Kasumi-1 (cell line): Measurements from ENCODE around the gene WDR59.
A peak's percentile ranks its signal among the peaks of the same experiment; 100 is the strongest.
"Not testable (repeated sequence)": the region's sequence is repeated elsewhere in the genome, so short reads cannot be mapped to it uniquely, and the experiment has no call there.

Experiments used
- DNase-seq, 2 experiments: peaks; one replicate each; lab custom pipeline; 2025; lab: John Stamatoyannopoulos, UW

Gene WDR59

DNA sequence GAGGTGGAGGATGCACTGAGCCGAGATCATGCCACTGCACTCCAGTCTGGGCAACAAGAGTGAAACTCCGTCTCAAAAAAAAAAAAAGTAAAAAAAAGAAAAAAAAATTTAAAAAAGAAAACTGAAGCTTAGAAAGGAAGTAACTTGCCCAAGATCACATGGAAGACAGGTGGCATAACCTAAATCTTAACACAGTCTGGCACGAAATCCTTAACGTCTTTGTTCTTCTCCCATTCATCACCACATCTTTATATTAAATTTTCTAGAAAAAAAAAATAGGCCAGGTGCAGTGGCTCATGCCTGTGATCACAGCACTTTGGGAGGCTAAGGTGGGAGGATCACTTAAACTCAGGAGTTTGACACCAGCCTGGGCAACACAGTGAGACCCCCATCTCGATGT, 9.3 kb downstream of the WDR59 start:
- DNase-seq, result no peak

DNA sequence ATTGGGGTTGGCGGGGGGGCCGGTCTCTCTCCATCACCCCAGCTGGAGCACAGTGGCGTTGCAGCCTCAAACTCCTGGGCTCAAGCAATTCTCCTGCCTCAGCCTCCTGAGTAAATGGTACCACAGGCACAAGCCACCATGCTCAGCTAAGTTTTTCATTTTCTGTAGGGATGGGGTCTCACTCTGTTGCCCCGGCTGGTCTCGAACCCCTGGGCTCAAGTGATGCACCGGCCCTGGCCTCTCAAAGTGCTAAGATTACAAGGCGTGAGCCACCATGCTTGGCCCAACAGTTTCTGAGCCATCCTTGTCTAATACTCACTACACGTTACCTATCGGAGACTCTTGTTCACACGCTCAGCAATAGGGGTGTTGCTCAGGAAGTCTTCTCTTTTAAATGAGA, 11.6 kb downstream of the WDR59 start:
- DNase-seq, result no peak

DNA sequence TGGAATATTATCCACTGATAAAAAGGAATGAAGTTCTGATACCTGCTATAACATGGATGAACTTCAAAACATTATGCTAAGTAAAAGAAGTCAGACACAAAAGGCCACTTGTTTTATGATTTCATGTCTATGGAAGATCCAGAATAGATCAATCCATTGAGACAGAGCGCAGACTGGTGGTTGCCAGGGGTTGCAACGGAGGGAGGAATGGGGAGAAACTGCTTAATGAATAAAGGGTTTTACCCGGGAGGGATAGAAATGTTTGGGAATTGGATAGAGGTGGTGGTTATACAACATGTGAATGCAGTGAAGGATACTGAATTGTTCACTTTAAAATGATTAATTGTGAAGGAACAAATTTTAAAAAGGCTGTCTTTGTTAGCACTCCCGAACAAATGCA, 30.2 kb downstream of the WDR59 start:
- DNase-seq, result no peak

DNA sequence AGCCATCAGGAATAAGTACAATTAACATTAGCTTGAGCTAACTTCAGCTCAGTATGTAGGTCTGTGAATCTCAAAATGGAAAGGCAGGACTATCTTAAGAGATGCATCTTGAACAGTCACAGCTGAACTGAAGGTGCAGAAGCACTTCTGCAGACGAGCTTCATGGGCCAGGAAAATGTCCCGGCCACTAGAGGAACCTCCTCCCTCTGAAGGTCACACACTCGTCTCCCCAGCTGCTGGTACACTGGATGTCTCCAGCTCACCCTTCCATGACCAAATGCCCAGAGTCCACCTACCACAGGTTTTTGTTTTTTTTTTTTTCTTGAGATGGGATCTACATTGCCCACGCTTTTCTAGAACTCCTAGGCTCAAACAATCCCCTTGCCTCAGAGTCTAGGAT, 33.2 kb downstream of the WDR59 start:
- DNase-seq, result no peak

DNA sequence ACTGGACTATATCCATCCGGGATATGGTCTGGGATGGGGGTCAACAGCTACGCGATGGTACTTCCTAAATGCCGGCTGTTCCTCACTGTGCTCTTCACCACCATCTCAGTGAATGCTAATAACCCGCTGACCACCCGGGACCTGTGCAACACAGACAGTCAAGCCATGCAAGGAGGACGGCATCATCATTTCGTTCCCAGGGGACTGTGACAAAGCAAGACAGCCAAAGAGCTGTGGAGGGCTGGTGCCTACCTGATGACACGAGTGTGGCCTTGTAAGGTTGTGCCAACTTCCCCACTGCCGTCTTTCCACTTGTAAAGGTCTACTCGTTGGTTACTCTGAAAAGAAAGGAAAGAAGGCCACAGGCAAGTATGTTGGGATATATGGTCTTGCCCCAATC, 33.7 kb downstream of the WDR59 start:
- DNase-seq, result no peak

DNA sequence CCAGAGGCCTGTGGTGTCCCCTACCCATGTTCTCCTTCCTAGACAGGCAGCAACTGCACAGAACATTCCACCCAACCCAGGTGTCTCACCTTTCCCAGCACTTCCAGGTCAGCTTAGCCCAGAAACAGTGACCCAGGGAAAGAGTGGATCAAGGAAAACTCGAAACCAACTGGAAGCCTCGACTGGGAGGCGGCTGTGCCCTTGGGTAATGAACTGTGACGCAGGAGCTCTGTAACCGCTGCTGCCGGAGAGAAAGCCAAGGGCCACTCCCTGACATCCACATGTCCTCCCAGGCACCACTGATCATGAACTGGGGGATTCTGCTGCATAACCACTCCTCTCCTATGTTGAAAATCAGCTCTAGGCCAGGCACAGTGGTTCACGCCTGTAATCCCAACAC, 34.4 kb downstream of the WDR59 start:
- no peak for DNase-seq

DNA sequence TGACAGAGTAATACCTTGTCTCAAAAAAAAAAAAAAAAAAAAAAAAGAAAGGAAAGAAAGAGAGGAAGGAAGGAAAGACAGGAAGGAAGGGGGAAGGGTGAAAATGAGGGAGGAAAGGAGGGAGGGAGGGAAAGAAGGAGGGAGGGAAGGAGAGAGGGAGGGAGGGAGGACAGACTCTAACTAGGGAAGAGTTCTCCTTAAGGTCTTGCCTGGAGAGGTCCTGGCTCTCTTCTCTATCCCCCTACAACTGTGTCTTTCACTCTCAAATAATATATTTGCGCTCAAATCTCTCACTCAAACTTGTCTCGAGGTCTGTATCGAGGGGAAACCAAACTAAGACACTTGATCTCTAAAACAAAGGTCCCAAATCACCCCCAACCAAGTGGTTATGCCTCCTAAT, 35.6 kb downstream of the WDR59 start:
- DNase-seq, result no peak

DNA sequence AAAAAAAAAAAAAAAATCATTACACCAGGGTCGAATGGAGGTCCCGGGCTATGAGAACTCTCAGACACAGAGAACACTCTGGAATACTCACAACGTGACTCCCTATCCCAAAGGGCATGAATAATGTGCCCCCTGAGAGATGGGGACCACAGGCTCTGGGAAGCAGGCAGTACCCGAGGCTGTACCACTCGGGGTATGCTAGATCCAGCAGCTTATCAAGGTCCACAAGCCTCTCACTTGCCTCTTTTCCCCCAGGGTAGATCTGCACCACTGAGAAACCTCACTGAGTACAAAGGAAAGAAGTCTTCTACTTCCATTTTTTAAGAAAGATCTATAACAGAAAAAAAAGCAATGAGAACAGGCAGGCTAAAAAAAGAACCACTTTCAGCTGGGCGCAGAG, 40.5 kb downstream of the WDR59 start:
- no peak for DNase-seq

DNA sequence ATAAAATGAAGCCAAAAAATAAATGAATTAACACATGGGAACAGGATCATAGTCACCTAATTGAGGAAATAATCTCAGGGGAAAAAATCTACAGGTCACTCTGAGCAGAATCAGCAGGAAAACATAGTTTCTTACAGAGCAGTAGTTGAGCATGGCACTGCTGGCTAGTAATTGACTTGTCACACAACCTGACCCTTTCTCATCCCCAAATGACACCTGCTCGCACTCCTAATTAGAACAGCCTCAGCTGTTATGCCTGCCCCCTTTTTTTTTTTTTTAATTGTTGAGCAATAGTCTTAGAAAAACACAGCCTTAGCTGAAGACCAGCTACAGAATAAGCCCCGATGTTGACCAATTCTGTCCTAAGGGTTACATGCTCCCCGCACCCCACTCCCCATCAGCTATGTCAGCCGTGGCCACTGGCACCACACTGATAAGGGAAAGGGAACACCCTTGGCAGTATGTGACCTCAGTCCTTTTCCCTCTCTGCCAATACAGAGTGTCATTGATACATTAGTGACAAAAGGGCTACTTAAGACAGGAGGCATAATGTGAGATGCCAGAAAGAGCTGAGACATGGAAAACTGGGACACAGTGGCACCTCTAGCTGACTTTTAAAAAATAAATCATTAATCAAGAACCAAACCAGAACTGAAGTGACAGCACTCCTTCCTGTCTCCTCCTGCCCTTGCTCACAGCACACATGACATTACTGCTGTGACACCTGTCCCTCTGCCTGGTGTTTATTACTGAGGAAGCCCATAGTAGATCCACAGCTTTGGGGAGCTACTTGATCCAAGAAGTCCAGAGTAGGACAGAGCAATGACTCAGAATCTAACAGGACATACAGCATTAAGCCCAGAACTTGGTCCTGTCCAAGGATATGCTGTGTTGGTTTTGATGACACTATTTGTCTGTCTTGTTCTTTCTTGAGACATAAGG, 41.7 kb downstream of the WDR59 start:
- DNase-seq, result no peak

DNA sequence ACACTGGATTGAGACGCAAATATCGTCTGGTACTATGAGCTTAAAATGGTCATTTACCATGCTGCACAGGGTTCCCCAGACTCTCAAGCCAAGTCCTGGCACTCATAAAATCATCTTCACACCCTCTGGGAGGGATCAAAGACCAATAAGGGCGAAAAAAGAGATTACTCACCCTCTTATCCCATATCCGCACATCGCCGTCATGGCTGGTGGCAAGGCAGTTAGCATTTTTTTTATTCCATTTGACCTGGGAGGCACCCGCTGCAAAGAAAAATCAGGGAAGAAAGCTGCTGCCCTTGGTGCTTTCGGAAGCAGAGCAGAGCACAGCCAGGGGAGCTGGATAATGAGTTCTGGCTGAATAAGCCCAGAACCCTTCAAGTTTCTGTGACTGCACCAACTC, 42.4 kb downstream of the WDR59 start:
- DNase-seq, result no peak

DNA sequence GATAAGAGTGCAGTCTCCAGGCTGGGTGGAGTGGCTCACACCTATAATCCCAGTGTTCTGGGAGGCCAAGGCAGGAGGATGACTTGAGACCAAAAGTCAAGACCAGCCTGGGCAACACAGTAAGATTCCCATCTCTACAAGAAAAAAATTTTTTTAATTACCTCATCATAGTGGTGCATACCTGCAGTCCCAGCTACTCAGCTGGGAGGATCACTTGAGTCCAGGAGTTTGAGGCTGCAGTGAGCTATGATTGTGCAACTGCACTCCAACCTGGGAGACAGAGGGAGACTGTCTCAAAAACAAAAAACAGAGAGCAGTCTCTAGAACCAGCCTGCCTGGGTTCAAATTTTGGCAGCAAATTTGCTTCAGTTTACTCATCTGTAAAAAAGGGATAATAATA, 45.2 kb downstream of the WDR59 start:
- DNase-seq, result no peak

DNA sequence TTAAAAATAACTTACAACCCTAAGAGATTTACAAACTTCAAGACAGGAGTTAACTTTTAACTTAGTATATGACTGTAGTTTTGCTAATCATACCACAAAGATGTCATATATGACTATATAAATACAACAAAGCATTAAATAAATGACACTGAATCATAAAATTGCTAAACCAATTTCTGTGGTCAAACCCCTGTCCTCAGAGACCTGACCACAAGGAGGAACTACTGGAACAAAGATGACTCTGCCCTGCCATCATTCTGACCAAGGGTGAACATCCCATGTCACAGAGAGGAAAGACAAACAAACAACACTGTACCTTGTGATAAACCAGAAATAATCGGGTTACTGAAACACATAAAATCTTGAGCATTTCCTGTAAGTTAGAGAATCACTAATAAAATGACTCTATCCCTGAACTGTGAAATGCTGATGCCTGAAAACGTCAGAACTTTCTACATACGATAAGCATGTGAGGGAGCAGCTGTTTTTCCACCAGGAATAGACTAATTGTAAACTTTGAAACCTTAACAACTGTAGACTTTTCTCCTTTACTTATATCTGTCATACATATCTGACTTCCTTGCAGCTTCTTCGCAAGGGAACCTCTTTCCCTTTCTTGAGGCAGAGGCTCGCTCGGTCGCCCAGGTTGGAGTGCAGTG, 47.9 kb downstream of the WDR59 start:
- peak; percentile 20 to 29 for DNase-seq

DNA sequence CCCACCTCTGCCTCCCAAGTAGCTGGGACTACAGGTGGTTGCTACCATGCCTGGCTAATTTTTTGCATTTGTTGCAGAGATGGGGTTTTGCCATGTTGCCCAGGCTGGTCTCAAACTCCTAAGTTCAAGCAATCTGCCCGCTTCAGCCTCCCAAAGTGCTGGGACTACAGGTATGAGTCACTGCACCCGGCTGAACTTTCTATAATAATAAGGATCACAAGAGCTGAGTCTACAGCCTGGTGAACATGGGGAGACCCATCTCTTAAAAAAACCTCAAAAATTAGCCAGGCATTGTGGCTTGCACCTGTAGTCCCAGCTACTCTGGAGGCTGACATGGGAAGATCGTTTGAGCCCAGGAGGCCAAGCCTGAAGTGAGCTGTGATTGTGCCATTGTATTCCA, 53.5 kb downstream of the WDR59 start:
- DNase-seq, result no peak

DNA sequence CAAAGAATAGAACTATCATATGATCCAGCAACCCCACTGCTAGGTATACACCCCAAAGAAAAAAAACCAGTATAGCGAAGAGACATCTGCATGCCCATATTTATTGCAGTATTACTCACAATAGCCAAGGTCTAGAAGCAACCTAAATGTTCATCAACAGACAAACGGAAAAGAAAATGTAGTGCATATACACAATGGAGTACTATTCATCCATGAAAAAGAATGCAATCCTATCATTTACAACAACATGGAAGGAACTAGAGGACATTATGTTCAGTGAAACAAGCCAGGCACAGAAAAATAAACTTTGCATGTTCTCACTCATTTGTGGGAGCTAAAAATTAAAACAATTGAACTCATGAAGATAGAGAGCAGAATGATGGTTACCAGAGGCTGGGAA, 55.3 kb downstream of the WDR59 start:
- DNase-seq, result no peak

DNA sequence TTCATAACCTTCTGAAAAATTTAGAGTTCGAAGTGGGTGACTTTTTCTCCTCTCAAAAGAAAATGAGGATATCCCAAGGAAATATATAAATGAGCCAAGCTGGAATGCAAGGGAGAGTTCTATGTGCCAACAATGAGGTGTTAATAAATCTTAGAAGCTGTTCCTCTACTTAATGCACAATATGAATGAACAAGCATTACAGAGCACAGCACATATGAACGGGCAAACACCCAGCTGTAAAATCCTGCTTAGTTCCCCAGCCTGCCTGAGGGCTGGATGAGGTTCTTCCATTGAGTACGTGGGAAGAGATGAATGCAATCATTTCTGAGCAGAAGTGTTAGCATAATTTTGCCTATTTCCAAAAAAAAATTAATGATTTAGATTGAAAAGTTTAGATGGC, 58.1 kb downstream of the WDR59 start:
- no peak for DNase-seq

DNA sequence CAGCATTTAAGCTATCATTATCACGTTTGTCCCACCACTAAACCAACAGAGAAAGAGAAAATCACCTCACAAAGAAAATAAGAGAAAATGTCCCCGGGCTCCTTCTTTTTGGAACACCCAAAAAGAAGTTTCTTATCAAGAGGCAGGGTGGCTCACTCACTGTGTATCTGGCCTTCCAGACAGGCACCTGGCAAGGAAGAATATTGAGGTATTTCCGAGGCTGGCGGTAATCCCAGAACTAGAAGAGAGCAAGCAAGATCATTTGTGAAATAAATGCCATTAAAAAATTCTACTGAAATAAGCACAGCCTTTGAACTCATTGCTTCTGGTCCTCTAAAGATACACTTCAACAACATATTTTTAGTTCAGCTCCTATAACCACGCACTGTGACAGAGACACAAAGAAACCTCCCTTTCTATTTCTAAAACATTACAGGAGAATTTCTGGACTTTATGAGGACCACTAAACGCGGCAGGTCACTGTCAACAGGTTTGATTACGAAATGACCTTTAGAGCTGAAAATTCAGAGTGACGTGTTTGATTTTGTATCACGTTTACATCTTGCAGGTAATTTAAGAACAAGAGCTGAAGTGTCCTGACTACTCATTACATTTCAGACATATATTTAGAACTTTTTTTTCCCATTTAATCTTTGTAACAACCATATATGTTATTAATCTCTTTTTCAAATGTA, 61.0 kb downstream of the WDR59 start:
- no peak for DNase-seq

DNA sequence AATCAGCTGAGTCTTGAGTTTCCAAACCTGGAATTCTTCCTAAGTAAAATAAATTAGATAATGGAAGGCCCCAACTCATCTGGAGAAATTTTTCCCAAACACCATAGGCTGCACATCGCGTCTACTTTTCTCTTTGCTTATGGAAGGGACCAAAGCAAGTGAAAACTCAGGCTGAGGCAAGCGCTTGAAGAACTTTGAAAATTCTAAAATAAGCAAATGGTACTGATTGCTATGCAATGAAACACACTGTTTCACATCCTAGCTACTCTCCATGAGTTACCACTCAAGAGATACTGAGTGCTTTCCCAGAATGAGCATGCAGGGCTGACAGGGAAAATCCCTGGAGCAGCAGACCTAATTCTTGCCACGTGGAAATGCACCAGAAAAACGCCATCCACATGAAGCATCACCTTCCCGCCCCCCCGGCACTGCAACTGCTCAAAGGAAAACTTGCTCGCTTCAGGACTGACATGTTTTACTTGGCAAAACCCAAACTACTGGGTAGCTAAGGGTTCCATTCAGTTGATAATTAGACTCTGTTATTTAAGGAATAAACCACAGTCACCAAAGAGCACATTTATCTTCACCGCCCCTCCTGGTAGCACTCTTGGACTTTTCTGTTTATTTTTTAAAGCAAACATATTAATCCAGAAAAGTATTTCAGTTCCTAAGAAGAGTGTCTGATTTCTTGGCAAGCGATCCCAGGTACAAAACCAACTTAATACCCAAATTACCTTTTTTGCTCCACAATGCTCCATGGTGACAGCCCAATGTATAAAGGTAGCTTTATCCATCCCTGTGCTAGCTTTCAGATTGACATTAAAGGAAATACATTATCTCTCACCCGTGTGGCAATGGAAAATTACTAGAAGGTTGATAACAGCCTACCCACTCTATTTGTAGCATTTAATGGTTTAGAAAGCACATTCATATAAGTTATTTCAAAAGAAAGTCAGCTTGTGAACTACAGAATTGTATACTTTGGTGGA, 62.5 kb downstream of the WDR59 start:
- DNase-seq, result no peak

DNA sequence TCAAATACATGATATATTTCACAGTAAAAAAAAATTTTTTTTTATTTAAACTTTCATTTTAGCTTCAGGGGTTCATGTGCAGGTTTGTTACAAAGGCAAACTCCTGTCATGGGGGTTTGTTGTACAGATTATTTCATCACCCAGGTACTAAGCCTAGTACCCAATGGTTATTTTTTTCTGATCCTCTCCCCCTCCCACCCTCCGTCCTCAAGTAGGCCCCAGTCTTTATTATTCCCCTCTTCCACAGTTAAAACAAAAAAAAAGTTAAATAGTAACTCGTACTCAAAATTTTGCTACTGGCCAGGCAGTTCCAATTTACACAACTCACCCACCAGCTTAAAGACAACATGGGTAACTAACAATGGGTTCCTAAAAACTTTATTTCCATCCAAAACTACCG, 63.9 kb downstream of the WDR59 start:
- DNase-seq, result no peak

DNA sequence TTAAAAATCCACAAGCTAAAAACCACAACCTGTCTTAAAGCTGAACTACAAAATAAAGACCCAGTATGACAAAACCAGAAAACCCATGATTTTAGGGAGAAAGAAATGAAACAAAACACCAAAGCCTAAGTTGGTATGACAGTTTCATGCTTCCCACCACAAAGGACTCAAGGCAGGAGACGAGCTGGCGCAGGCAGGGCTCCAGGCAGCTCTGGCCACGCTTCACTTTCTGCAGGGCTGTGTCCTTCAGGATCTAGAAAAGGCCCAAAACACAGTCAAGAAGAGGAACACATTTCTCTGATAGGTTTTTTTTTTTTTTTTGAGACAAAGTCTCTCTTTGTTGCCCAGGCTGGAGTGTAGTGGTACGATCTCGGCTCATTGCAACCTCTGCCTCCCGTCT, 75.3 kb downstream of the WDR59 start:
- DNase-seq, result no peak

DNA sequence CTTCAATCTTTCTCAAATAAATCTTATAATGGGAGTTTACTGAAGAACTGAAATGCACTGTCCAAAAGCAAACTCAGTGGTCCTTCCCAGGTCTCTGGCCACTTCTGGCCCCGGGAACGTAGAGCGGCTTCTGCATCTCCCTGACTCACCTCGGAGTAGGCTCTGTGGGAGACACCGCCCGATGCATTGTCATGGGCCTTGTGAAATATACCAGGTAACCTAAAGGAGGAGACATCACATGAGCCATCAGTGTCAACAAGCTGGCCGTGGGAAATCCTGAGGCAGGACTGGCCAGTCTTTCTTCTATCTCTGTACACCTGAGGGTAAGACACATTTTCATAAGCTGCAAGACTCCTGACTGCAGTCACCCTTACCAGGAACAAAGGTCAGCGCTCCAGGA, 76.2 kb downstream of the WDR59 start:
- not testable (repeated sequence) for DNase-seq

DNA sequence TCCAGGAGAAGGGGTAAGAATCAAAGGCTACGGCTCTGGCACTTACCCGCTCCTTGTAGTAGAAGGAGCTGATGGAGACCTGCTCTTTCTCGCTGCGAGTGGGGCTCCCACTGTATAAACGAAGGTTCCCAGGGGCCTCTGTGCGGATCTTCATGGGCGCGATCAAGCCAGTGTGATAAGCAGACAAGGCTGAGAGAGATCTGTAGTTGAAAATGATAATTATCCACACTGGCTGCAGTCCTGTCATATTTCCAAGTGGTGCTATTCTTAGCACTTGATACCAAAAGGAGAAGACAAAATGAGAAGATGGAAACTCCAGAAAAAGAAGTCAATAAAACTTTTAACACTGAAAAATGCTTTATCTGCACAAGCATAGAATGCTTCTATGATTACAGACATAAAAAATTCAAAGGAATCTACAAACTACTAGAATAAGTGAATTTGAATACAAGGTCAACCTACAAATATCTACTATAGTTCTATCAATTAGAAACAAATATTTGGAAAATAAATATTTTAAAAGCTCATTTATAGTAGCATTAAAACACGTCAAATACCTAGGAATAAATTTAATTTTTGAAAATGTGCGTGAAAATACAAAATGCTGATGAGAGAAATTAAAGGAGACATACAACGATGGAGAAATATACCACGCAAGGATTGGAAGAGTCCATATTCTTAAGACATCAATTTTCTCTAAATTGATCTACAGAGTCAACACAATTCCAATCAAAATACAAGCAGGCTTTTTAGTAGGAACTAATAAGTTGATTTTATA, 80.8 kb downstream of the WDR59 start:
- DNase-seq, result no peak
